ENCODE results near the gene CDK5.
A peak's percentile ranks its signal among the peaks of the same experiment; 100 is the strongest.

The CDK5 gene

GRCh38 chr7:151088019-151088855 lies 30.5 kb upstream of the CDK5 start:
- no peak overlapping the region for H3K23ac ChIP-seq (ENCODE audit: low read length)
- peaks cover 27% of the 10 kb centered on the region for H3K79me1 ChIP-seq (ENCODE audit: low read length)
- H3K79me2 ChIP-seq (ENCODE audit: control insufficient read depth, insufficient read depth, low read length, poor library complexity): peaks cover 23% of the 10 kb centered on the region
- H3K27ac ChIP-seq (ENCODE audit: low read depth, low read length): no peak overlapping the region
- H2BK5ac ChIP-seq (ENCODE audit: low read depth, low read length, poor library complexity): no peak overlapping the region
- no peak overlapping the region for H2BK120ac ChIP-seq (ENCODE audit: insufficient read depth, low read length, poor library complexity)
- H3K36me3 ChIP-seq (ENCODE audit: control insufficient read depth in 1 of 2, insufficient read depth in 2 of 2, low read length in 2 of 2): peaks cover 0 to 4% of the 10 kb centered on the region in 2 experiments
- H3K4me2 ChIP-seq (ENCODE audit: low read length): peak overlapping the region; percentile 97
- no peak overlapping the region for H2AK5ac ChIP-seq (ENCODE audit: low read length)
- H2BK12ac ChIP-seq (ENCODE audit: low read length): peak overlapping the region; percentile 8
- H2AFZ ChIP-seq (ENCODE audit: insufficient read depth, low read length, poor library complexity): peak overlapping the region; percentile 8
- peak overlapping the region; percentile 85 for H3K18ac ChIP-seq (ENCODE audit: low read length)
- peak overlapping the region; percentile 41 for H4K91ac ChIP-seq (ENCODE audit: low read depth, low read length)
- H4K8ac ChIP-seq (ENCODE audit: low read depth, low read length): peak overlapping the region; percentile 50
- peak overlapping the region; percentile 76 for H3K14ac ChIP-seq (ENCODE audit: low read length)
- H4K12ac ChIP-seq (ENCODE audit: low read depth, low read length): no peak overlapping the region
- H3K9me3 ChIP-seq (ENCODE audit: insufficient read depth, low read depth, low read length): no peaks in the 10 kb centered on the region
- peaks cover 37 to 48% of the 10 kb centered on the region in 2 experiments for H3K4me1 ChIP-seq (ENCODE audit: control insufficient read depth in 1 of 2, insufficient read depth in 2 of 2, low read length in 2 of 2)
- WGBS (ENCODE audit: extremely low coverage, insufficient coverage, insufficient read length): no CpG with 5 or more reads among the region's 16 CpGs
- DNase-seq: no peak
- H3K27me3 ChIP-seq (ENCODE audit: insufficient read depth, low read length): no peaks in the 10 kb centered on the region
- H3K4me3 ChIP-seq (ENCODE audit: low read depth, low read length): peak overlapping the region; percentile 75
- no peak overlapping the region for H3K9ac ChIP-seq (ENCODE audit: low read length)
- peak overlapping the region; percentile 87 for H3K4ac ChIP-seq (ENCODE audit: low read depth, low read length)

- Histone ChIP-seq H3K27ac (ENCODE audit: low read depth, low read length) (peak overlapping the region; percentile 3), H3K4me3 (ENCODE audit: low read depth, low read length) (peak overlapping the region; percentile 75), H3K9me3 (ENCODE audit: insufficient read depth, low read depth, low read length) (no peaks in the 10 kb centered on the region), H3K4me1 (ENCODE audit: control insufficient read depth in 1 of 2, insufficient read depth in 2 of 2, low read length in 2 of 2) (peaks cover 40 to 51% of the 10 kb centered on the region in 2 experiments), H3K4ac (ENCODE audit: low read depth, low read length) (peak overlapping the region; percentile 87), H3K36me3 (ENCODE audit: control insufficient read depth in 1 of 2, insufficient read depth in 2 of 2, low read length in 2 of 2) (peaks cover 0 to 4% of the 10 kb centered on the region in 2 experiments), H3K23ac (ENCODE audit: low read length) (no peak overlapping the region), H4K8ac (ENCODE audit: low read depth, low read length) (peak overlapping the region; percentile 50), H3K27me3 (ENCODE audit: insufficient read depth, low read length) (no peaks in the 10 kb centered on the region), H2AK5ac (ENCODE audit: low read length) (peak overlapping the region; percentile 52), H3K9ac (ENCODE audit: low read length) (peak overlapping the region; percentile 78), H4K91ac (ENCODE audit: low read depth, low read length) (peak overlapping the region; percentile 41), H2AFZ (ENCODE audit: insufficient read depth, low read length, poor library complexity) (peak overlapping the region; percentile 8), H4K12ac (ENCODE audit: low read depth, low read length) (peak overlapping the region; percentile 38), H2BK12ac (ENCODE audit: low read length) (no peak overlapping the region), H2BK5ac (ENCODE audit: low read depth, low read length, poor library complexity) (peak overlapping the region; percentile 38), H3K79me2 (ENCODE audit: control insufficient read depth, insufficient read depth, low read length, poor library complexity) (peaks cover 29% of the 10 kb centered on the region), H2BK120ac (ENCODE audit: insufficient read depth, low read length, poor library complexity) (peak overlapping the region; percentile 34), H3K4me2 (ENCODE audit: low read length) (peak overlapping the region; percentile 97), H3K14ac (ENCODE audit: low read length) (peak overlapping the region; percentile 88), H3K79me1 (ENCODE audit: low read length) (peaks cover 30% of the 10 kb centered on the region), H3K18ac (ENCODE audit: low read length) (peak overlapping the region; percentile 85)
- peak in 1 of 2 donors; percentile 59 for DNase-seq
- no CpG with 5 or more reads among the region's 70 CpGs for WGBS (ENCODE audit: extremely low coverage, insufficient coverage, insufficient read length)
Measured at GRCh38 chr7:151087245-151088018, 29.7 kb upstream of the CDK5 start.

GRCh38 chr7:151086802-151087244 lies 29.1 kb upstream of the CDK5 start:
- Histone ChIP-seq H3K27me3 (ENCODE audit: insufficient read depth, low read length) (no peaks in the 10 kb centered on the region), H2BK12ac (ENCODE audit: low read length) (no peak overlapping the region), H3K18ac (ENCODE audit: low read length) (peak overlapping the region; percentile 85), H2AFZ (ENCODE audit: insufficient read depth, low read length, poor library complexity) (peak overlapping the region; percentile 17), H4K91ac (ENCODE audit: low read depth, low read length) (peak overlapping the region; percentile 41), H4K12ac (ENCODE audit: low read depth, low read length) (no peak overlapping the region), H3K9ac (ENCODE audit: low read length) (peak overlapping the region; percentile 78), H2BK120ac (ENCODE audit: insufficient read depth, low read length, poor library complexity) (peak overlapping the region; percentile 3), H3K4me3 (ENCODE audit: low read depth, low read length) (peak overlapping the region; percentile 75), H2BK5ac (ENCODE audit: low read depth, low read length, poor library complexity) (peak overlapping the region; percentile 38), H3K4me1 (ENCODE audit: control insufficient read depth in 1 of 2, insufficient read depth in 2 of 2, low read length in 2 of 2) (peaks cover 46 to 57% of the 10 kb centered on the region in 2 experiments), H3K14ac (ENCODE audit: low read length) (peak overlapping the region; percentile 88), H3K36me3 (ENCODE audit: control insufficient read depth in 1 of 2, insufficient read depth in 2 of 2, low read length in 2 of 2) (peaks cover 0 to 4% of the 10 kb centered on the region in 2 experiments), H3K4me2 (ENCODE audit: low read length) (peak overlapping the region; percentile 97), H3K23ac (ENCODE audit: low read length) (no peak overlapping the region), H3K9me3 (ENCODE audit: insufficient read depth, low read depth, low read length) (no peaks in the 10 kb centered on the region), H3K79me2 (ENCODE audit: control insufficient read depth, insufficient read depth, low read length, poor library complexity) (peaks cover 32% of the 10 kb centered on the region), H2AK5ac (ENCODE audit: low read length) (peak overlapping the region; percentile 52), H3K79me1 (ENCODE audit: low read length) (peaks cover 33% of the 10 kb centered on the region), H4K8ac (ENCODE audit: low read depth, low read length) (peak overlapping the region; percentile 49), H3K27ac (ENCODE audit: low read depth, low read length) (peak overlapping the region; percentile 3), H3K4ac (ENCODE audit: low read depth, low read length) (peak overlapping the region; percentile 87)
- DNase-seq: peak in 1 of 2 donors; percentile 53
- WGBS (ENCODE audit: extremely low coverage, insufficient coverage, insufficient read length): no CpG with 5 or more reads among the region's 56 CpGs
